ENCODE measurements around the gene TFR2. TPM values are rescaled to one million over a fixed set of nuclear protein-coding genes. Genes with fewer than 3 reads are reported as not detected.

TFR2 gene
- total RNA-seq, 2 experiments from 2014 or later, result 12.1 to 26.0 TPM

DNA sequence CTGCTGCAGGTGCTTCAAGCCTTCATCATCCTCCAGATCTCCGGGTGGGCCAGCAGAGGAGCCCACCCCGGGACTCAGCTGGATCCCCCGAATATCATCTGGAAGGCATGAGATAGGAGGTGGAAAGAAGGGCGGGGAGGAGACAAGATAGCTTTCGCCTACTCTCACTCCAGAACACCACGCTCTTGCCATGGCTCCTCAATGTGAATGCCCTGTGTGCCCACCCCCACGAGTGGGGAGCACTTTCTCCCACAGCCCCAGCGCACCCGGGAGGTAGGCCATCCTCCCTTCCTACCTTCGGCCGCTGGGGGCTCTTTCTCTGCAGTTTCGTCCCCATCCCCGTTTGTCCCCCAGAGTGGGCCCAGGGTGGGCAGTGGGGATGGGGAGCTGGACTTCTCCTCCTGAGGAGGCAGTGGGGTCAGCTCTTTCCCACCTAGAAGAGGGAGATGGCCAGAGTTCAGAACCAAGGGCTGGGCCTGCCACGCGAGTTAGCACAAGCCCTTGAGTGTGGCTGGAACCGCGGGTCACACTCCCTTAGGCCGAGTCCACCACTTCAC, 43.8 kb upstream of the TFR2 start:
- peaks cover 12% of the 10 kb centered on the region for H3K79me2 ChIP-seq (ENCODE audit: insufficient read depth, low read depth, low read length)
- no peaks in the 10 kb centered on the region for H3K9me2 ChIP-seq (ENCODE audit: insufficient read depth, low read length)
- no peak for TF ChIP-seq EZH2phosphoT487 (IDR thresholded peaks at IDR 0.05; ENCODE audit: borderline replicate concordance, low read depth, low read length)
- H4K20me1 ChIP-seq (ENCODE audit: insufficient read depth, low read length), result peaks cover 5% of the 10 kb centered on the region
- no peak overlapping the region for H3K4me2 ChIP-seq (ENCODE audit: low read length)
- ChIA-PET POLR2A (interaction anchor here (0.5 to 0.6 kb wide), 2 partner anchors 48 to 582 kb away, joined by 3 to 6 read pairs; no protein-coding TSS in a partner anchor), CTCF (ENCODE audit: unreplicated experiment) (no interaction called here)
- no peak overlapping the region for H2AFZ ChIP-seq (ENCODE audit: low read length)
- no peak overlapping the region for H3K27ac ChIP-seq (ENCODE audit: low read depth, low read length, poor library complexity, severe bottlenecking)
- no peak for DNase-seq (ENCODE audit: low spot score)
- H3K36me3 ChIP-seq (ENCODE audit: insufficient read depth, low read length), result peaks cover 99% of the 10 kb centered on the region
- intact Hi-C loops (cut with micrococcal nuclease; ENCODE audit: unreplicated experiment), result no loop called here
- H3K4me1 ChIP-seq (ENCODE audit: insufficient read depth, low read length, poor library complexity, severe bottlenecking), result no peaks in the 10 kb centered on the region
- BruUV-seq (replicated peaks), result no TSS peak
- H3K9me3 ChIP-seq (ENCODE audit: low read length), result no peaks in the 10 kb centered on the region
- no peak overlapping the region for H3K4me3 ChIP-seq (ENCODE audit: low read depth, low read length, poor library complexity, severe bottlenecking)

DNA sequence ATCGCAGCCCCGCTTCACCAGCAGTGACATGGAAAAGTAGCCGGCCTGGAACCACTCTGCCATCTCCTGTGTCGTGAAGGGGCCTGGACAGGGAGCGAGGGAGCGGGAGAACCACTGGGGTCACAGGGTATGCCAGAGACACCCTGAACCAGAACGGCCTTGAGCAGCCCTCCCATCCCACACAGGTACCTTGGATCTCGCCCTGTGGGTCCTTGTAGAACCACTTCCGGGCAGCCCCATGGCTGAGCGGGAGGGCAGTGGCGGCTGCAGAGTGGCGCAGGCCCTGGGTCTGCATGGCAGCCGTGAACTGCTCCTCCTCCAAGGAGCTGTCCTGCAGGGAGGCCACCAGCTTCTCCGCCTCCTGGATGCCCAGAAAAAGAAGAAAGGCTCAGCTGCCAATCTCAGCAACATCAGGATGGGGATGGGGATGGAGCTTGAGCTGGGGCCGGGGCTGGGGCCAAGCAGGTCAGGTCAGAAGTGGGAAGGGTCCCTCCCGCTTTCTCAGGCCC, 43.2 kb upstream of the TFR2 start:
- peaks cover 7% of the 10 kb centered on the region; the same call in 1 of the 2 replicates for H3K79me2 ChIP-seq (ENCODE audit: insufficient read depth, low read depth, low read length)
- no peak for DNase-seq (ENCODE audit: low spot score)
- no TSS peak for BruUV-seq (replicated peaks)
- peaks cover 99% of the 10 kb centered on the region for H3K36me3 ChIP-seq (ENCODE audit: insufficient read depth, low read length)
- no peak overlapping the region for H3K27ac ChIP-seq (ENCODE audit: low read depth, low read length, poor library complexity, severe bottlenecking)
- POLR2A ChIA-PET, result interaction anchor here (0.5 kb wide), 1 partner anchor 581 kb away, joined by 3 read pairs; no protein-coding TSS in a partner anchor
- no peak overlapping the region for H3K4me3 ChIP-seq (ENCODE audit: low read depth, low read length, poor library complexity, severe bottlenecking)
- no peaks in the 10 kb centered on the region for H3K9me2 ChIP-seq (ENCODE audit: insufficient read depth, low read length)
- H3K9me3 ChIP-seq (ENCODE audit: low read length), result no peaks in the 10 kb centered on the region
- CTCF ChIA-PET (ENCODE audit: unreplicated experiment), result no interaction called here
- no peaks in the 10 kb centered on the region for H3K4me1 ChIP-seq (ENCODE audit: insufficient read depth, low read length, poor library complexity, severe bottlenecking)
- no peak overlapping the region for H3K4me2 ChIP-seq (ENCODE audit: low read length)
- TF ChIP-seq, protein P1, sequence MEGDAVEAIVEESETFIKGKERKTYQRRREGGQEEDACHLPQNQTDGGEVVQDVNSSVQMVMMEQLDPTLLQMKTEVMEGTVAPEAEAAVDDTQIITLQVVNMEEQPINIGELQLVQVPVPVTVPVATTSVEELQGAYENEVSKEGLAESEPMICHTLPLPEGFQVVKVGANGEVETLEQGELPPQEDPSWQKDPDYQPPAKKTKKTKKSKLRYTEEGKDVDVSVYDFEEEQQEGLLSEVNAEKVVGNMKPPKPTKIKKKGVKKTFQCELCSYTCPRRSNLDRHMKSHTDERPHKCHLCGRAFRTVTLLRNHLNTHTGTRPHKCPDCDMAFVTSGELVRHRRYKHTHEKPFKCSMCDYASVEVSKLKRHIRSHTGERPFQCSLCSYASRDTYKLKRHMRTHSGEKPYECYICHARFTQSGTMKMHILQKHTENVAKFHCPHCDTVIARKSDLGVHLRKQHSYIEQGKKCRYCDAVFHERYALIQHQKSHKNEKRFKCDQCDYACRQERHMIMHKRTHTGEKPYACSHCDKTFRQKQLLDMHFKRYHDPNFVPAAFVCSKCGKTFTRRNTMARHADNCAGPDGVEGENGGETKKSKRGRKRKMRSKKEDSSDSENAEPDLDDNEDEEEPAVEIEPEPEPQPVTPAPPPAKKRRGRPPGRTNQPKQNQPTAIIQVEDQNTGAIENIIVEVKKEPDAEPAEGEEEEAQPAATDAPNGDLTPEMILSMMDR (conservative IDR thresholded peaks at IDR 0.05; ENCODE audit: low read length), result no peak
- TF ChIP-seq EZH2phosphoT487 (IDR thresholded peaks at IDR 0.05; ENCODE audit: borderline replicate concordance, low read depth, low read length), result no peak
- H2AFZ ChIP-seq (ENCODE audit: low read length), result no peak overlapping the region
- no peaks in the 10 kb centered on the region; the same call in 1 of the 2 replicates for H4K20me1 ChIP-seq (ENCODE audit: insufficient read depth, low read length)
- intact Hi-C loops (cut with micrococcal nuclease; ENCODE audit: unreplicated experiment), result no loop called here

DNA sequence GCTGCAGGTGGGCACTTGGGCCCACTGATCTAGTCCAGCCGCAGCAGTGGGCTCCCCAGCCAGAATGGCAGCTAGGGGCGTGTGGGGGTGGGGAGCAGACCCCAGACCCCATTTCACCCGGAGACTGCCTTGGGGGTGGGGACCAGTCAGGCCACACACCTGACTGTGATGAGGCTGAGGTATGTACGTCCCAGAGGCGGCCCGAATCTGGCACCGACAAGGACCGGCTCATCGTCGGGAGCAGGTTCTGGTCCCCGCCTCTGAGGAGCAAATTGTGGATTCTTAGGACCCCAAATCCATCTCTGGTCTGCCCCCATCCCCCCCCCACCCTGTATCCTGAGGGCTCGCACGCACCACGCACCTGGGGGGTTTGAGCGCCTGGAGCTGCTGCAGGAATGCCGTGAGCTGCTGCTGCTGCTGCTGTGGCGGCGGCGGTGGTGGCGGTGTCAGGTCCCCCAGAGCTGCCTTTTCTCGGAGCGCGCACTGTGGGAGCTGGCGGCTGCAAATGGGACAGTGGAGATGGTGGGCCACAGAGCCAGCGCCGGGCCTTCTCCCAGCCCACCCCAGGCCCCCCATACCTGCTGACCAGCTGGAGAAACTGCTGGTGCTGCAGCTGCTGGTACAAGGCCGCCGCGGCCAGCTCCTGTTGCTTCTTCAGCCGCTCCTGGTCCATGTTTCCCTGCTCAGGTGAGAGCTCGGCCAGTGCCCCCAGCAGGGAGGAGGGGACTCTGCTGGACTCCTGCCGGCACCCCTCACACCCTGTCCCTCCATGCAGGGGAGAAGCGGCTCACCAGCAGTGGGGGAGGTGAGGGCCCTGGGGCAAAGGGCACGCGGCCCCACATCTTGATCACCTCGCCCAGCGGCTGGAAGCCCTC, 42.5 kb upstream of the TFR2 start:
- no peak for TF ChIP-seq EZH2phosphoT487 (IDR thresholded peaks at IDR 0.05; ENCODE audit: borderline replicate concordance, low read depth, low read length)
- TF ChIP-seq, protein P1 (conservative IDR thresholded peaks at IDR 0.05; ENCODE audit: low read length), result no peak
- Histone ChIP-seq H3K4me3 (ENCODE audit: low read depth, low read length, poor library complexity, severe bottlenecking) (no peak overlapping the region), H4K20me1 (ENCODE audit: insufficient read depth, low read length) (no peaks in the 10 kb centered on the region; the same call in 1 of the 2 replicates), H3K79me2 (ENCODE audit: insufficient read depth, low read depth, low read length) (peaks cover under 1% of the 10 kb centered on the region; the same call in 1 of the 2 replicates), H2AFZ (ENCODE audit: low read length) (no peak overlapping the region), H3K4me1 (ENCODE audit: insufficient read depth, low read length, poor library complexity, severe bottlenecking) (no peaks in the 10 kb centered on the region), H3K36me3 (ENCODE audit: insufficient read depth, low read length) (peaks cover 99% of the 10 kb centered on the region), H3K27ac (ENCODE audit: low read depth, low read length, poor library complexity, severe bottlenecking) (no peak overlapping the region), H3K9me3 (ENCODE audit: low read length) (no peaks in the 10 kb centered on the region), H3K9me2 (ENCODE audit: insufficient read depth, low read length) (no peaks in the 10 kb centered on the region), H3K4me2 (ENCODE audit: low read length) (no peak overlapping the region)
- no TSS peak for BruUV-seq (replicated peaks)
- no peak for DNase-seq (ENCODE audit: low spot score)
- CTCF ChIA-PET (ENCODE audit: unreplicated experiment), result no interaction called here
- POLR2A ChIA-PET, result no interaction called here
- intact Hi-C loops (cut with micrococcal nuclease; ENCODE audit: unreplicated experiment), result no loop called here

Data from OCI-LY7 (cell line).